ENCODE results near the gene KRTAP10-3.
"Not testable (repeated sequence)": the region's sequence is repeated elsewhere in the genome, so short reads cannot be mapped to it uniquely, and the experiment has no call there.

DNA sequence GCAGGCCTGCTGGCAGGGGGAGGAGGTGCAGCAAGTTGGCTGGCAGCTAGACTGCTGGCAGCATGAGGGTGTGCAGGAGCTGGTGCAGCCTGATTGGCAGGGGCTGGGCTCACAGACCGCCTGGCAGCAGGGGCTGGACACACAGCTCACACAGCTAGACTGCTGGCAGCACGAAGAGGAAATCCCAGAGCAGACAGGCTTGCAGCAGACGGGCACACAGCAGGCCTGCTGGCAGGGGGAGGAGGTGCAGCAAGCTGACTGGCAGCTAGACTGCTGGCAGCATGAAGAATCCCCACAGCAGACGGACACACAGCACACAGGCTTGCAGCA, 33.2 kb upstream of the KRTAP10-3 start:
- not testable (repeated sequence) for TF ChIP-seq CTCF, POLR2A (IDR thresholded peaks at IDR 0.05)
